Liver (tissue), 9 donors: ENCODE results near the gene ERGIC1. TPM values are rescaled to one million over a fixed set of nuclear protein-coding genes. Genes with fewer than 3 reads are reported as not detected.

ENCODE experiments used
- DNase-seq: peaks from one replicate; pipeline ENCODE4 v3.0.0-alpha.2; 2017; ENCODE audit warnings: low spot score
- H3K27ac ChIP-seq, 2 donors: one replicate each; pipeline ENCODE4 v1.7.0; 2013; ENCODE audit warnings: inconsistent platforms in 2 of 2, low read length in 2 of 2, control low read depth in 1 of 2, low read depth in 1 of 2, mild to moderate bottlenecking in 1 of 2
- H3K27me3 ChIP-seq, 4 donors: one replicate each; pipeline versions ENCODE4 v1.6.1 to v1.7.0; 2013; ENCODE audit warnings: low read length in 3 of 4, inconsistent platforms in 1 of 4, mild to moderate bottlenecking in 1 of 4, moderate library complexity in 1 of 4; ENCODE audit not compliant: control insufficient read depth in 4 of 4, insufficient read depth in 4 of 4
- H3K36me3 ChIP-seq, 4 donors: one replicate each; pipeline versions ENCODE4 v1.6.1 to v1.7.0; 2013; ENCODE audit warnings: low read length in 3 of 4, mild to moderate bottlenecking in 3 of 4, low read depth in 1 of 4, moderate library complexity in 1 of 4; ENCODE audit not compliant: control insufficient read depth in 4 of 4, insufficient read depth in 3 of 4
- H3K4me1 ChIP-seq, 4 donors: one replicate each; pipeline versions ENCODE4 v1.6.1 to v1.7.0; 2013; ENCODE audit warnings: low read length in 3 of 4, mild to moderate bottlenecking in 3 of 4, moderate library complexity in 1 of 4; ENCODE audit not compliant: control insufficient read depth in 4 of 4, insufficient read depth in 4 of 4
- H3K4me3 ChIP-seq, 3 donors: one replicate each; pipeline versions ENCODE4 v1.6.1 to v1.7.0; 2013; ENCODE audit warnings: low read length in 3 of 3, control low read depth in 1 of 3, low read depth in 1 of 3, mild to moderate bottlenecking in 1 of 3
- H3K9ac ChIP-seq, 2 donors: one replicate each; pipeline ENCODE4 v1.7.0; 2013; ENCODE audit warnings: low read length in 2 of 2, mild to moderate bottlenecking in 2 of 2, moderate library complexity in 2 of 2, control low read depth in 1 of 2, low read depth in 1 of 2
- H3K9me3 ChIP-seq, 4 donors: one replicate each; pipeline versions ENCODE4 v1.6.1 to v1.7.0; 2013; ENCODE audit warnings: low read length in 3 of 4; ENCODE audit not compliant: control insufficient read depth in 4 of 4
- ATF3 ChIP-seq: IDR thresholded peaks from 2 replicates; pipeline ENCODE4 v1.6.1; 2016; ENCODE audit warnings: antibody characterized with exemption
- CTCF ChIP-seq: fragments of 150-350 bp; IDR thresholded peaks from 2 replicates; pipeline ENCODE4 v1.5.1; 2017; ENCODE audit warnings: improper control_type of control experiment, low read depth, low read length; ENCODE audit not compliant: missing input control
- EGR1 ChIP-seq, 2 donors: IDR thresholded peaks; 2 replicates each; pipeline ENCODE4 v1.6.1; 2016 to 2018; ENCODE audit warnings: antibody characterized with exemption in 2 of 2, low read depth in 2 of 2
- FOXA1 ChIP-seq: IDR thresholded peaks from 2 replicates; pipeline ENCODE4 v1.6.1; 2016; ENCODE audit warnings: antibody characterized with exemption
- GABPA ChIP-seq, 2 donors: IDR thresholded peaks in 1 of 2; conservative IDR thresholded peaks in 1 of 2; 2 replicates each; pipeline ENCODE4 v1.6.1; 2016; ENCODE audit warnings: antibody characterized with exemption in 2 of 2, mild to moderate bottlenecking in 1 of 2, moderate library complexity in 1 of 2
- HNF4A ChIP-seq, 2 donors: conservative IDR thresholded peaks; 2 replicates each; pipeline ENCODE4 v1.6.1; 2016; ENCODE audit warnings: antibody characterized with exemption in 2 of 2, mild to moderate bottlenecking in 2 of 2
- HNF4G ChIP-seq: IDR thresholded peaks from 2 replicates; pipeline ENCODE4 v1.6.1; 2016; ENCODE audit warnings: antibody characterized with exemption
- JUND ChIP-seq, 2 donors: IDR thresholded peaks; 2 replicates each; pipeline ENCODE4 v1.6.1; 2016; ENCODE audit warnings: antibody characterized with exemption in 2 of 2
- MAX ChIP-seq: IDR thresholded peaks from 2 replicates; pipeline ENCODE4 v1.6.1; 2016; ENCODE audit warnings: antibody characterized with exemption
- NR2F2 ChIP-seq: IDR thresholded peaks from 2 replicates; pipeline ENCODE4 v1.6.1; 2016; ENCODE audit warnings: antibody characterized with exemption
- RAD21 ChIP-seq, 2 donors: IDR thresholded peaks; 2 replicates each; pipeline ENCODE4 v1.6.1; 2016; ENCODE audit warnings: antibody characterized with exemption in 2 of 2, mild to moderate bottlenecking in 2 of 2
- REST ChIP-seq: IDR thresholded peaks from 2 replicates; pipeline ENCODE4 v1.6.1; 2016; ENCODE audit warnings: antibody characterized with exemption, mild to moderate bottlenecking
- RXRA ChIP-seq, 2 donors: IDR thresholded peaks; 2 replicates each; pipeline ENCODE4 v1.6.1; 2017 to 2018; ENCODE audit warnings: antibody characterized with exemption in 2 of 2, mild to moderate bottlenecking in 1 of 2
- SP1 ChIP-seq: IDR thresholded peaks from 2 replicates; pipeline ENCODE4 v1.6.1; 2018; ENCODE audit warnings: antibody characterized with exemption, mild to moderate bottlenecking
- TAF1 ChIP-seq: conservative IDR thresholded peaks from 2 replicates; pipeline ENCODE4 v1.6.1; 2016; ENCODE audit warnings: antibody characterized with exemption, mild to moderate bottlenecking
- YY1 ChIP-seq: IDR thresholded peaks from 2 replicates; pipeline ENCODE4 v1.6.1; 2016; ENCODE audit warnings: antibody characterized with exemption, mild to moderate bottlenecking
- ZBTB33 ChIP-seq: IDR thresholded peaks from 2 replicates; pipeline ENCODE4 v1.6.1; 2016; ENCODE audit warnings: antibody characterized with exemption
- WGBS: extraction: QIAGEN DNeasy Blood & Tissue Kit; methylation state at CpG from one replicate; pipeline ENCODE4 v1.1.7; 2013; 5-methylcytosine and 5-hydroxymethylcytosine counted together
- polyA plus RNA-seq, 2 donors: library from polyadenylated mRNA; stranded (reverse) in 1 of 2; unstranded in 1 of 2; fragments of 200-250 nt in 1 of 2; fragments of >200 nt in 1 of 2; fragmentation: Nextera tagmentation in 1 of 2; extraction: Ambion mirVana in 1 of 2; gene quantifications; one replicate each; pipeline versions ENCODE4 v1.2.1 to v1.2.3, GENCODE V29; 2013 to 2015
- total RNA-seq, 2 donors: library from RNA; depleted of rRNA; stranded (reverse); fragments of >200 nt; gene quantifications; one replicate each; pipeline ENCODE4 v1.2.3, GENCODE V29; 2014
- donor health status: healthy.
- donor health status: healthy.
- donor health status: healthy.
- donor health status: healthy.
- donor health status: healthy.

ERGIC1 gene
- total and polyA plus RNA-seq, 4 donors: 45.4 to 155 (median 101) TPM

GRCh38 chr5:172908662-172909061 lies 74.6 kb downstream of the ERGIC1 start:
- H3K4me1 ChIP-seq: peaks cover 6 to 22% (median 14%) of the 10 kb centered on the region in 4 donors
- no peak overlapping the region for H3K9ac ChIP-seq
- H3K36me3 ChIP-seq: peaks cover 0 to 13% (median 0%) of the 10 kb centered on the region in 4 donors
- H3K27me3 ChIP-seq: no peaks in the 10 kb centered on the region
- 85% methylated on average over 10 of the region's 10 CpGs for WGBS
- no peak for DNase-seq
- H3K9me3 ChIP-seq: no peaks in the 10 kb centered on the region
- H3K4me3 ChIP-seq: no peak overlapping the region
- H3K27ac ChIP-seq: no peak overlapping the region
- TF ChIP-seq REST (no peak), EGR1 (IDR thresholded peaks at IDR 0.05; ENCODE audit: low read depth in 2 of 2) (no peak), RXRA (IDR thresholded peaks at IDR 0.05) (no peak), JUND (IDR thresholded peaks at IDR 0.05) (no peak), YY1 (no peak), MAX (no peak), ATF3 (no peak), GABPA (IDR thresholded peaks at IDR 0.05 in 1 of 2, conservative IDR thresholded peaks at IDR 0.05 in 1 of 2) (no peak)

GRCh38 chr5:172909931-172910502 lies 76.0 kb downstream of the ERGIC1 start:
- Histone ChIP-seq H3K9ac (no peak overlapping the region), H3K9me3 (no peaks in the 10 kb centered on the region), H3K4me3 (no peak overlapping the region), H3K4me1 (peaks cover 0 to 11% (median 6%) of the 10 kb centered on the region in 4 donors), H3K27ac (peak overlapping the region in 1 of 2 donors; percentile 14), H3K36me3 (peaks cover 0 to 20% (median 4%) of the 10 kb centered on the region in 4 donors), H3K27me3 (no peaks in the 10 kb centered on the region)
- no peak for DNase-seq
- 75% methylated on average over 8 of the region's 8 CpGs for WGBS
- TF ChIP-seq TAF1: no peak
- TF ChIP-seq ATF3: no peak
- no peak for TF ChIP-seq EGR1 (IDR thresholded peaks at IDR 0.05; ENCODE audit: low read depth in 2 of 2)
- no peak for TF ChIP-seq ZBTB33
- TF ChIP-seq CTCF: no peak
- TF ChIP-seq RAD21 (IDR thresholded peaks at IDR 0.05): no peak
- TF ChIP-seq NR2F2: no peak
- no peak for TF ChIP-seq REST
- TF ChIP-seq JUND (IDR thresholded peaks at IDR 0.05): no peak
- TF ChIP-seq FOXA1: no peak
- TF ChIP-seq HNF4G: no peak
- TF ChIP-seq HNF4A (conservative IDR thresholded peaks at IDR 0.05): no peak
- no peak for TF ChIP-seq SP1
- no peak for TF ChIP-seq YY1
- TF ChIP-seq MAX: no peak
